ENCODE measurements around the gene SGK2. TPM values are rescaled to one million over a fixed set of nuclear protein-coding genes. Genes with fewer than 3 reads are reported as not detected.

SGK2 gene
- total and polyA plus RNA-seq, 2 donors (not counting 1 experiment from before 2014, with no cell fraction given) = 1.5 to 1.7 TPM

DNA sequence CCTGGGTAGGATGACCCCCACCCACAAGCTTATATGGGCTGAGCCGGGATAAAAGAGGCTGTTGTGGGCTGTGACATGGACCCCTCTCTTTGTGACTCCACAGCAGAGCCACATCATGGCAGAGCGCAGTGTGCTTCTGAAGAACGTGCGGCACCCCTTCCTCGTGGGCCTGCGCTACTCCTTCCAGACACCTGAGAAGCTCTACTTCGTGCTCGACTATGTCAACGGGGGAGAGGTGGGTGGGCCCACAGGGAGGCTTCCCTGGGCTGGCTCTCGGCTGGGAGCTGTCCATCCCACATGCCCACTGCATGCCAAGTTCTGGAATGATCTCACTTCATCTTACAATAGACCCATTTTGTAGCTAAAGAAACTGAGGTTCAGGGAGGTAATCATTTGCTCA lies 10.5 kb downstream of the SGK2 start:
- H3K4me3 ChIP-seq (ENCODE audit: control extremely low read depth in 1 of 5, extremely low read depth in 1 of 5, insufficient read depth in 1 of 5, low read depth in 2 of 5, low read length in 4 of 5) = no peak overlapping the region
- WGBS (ENCODE audit: insufficient coverage) = 96% methylated on average over 9 of the region's 10 CpGs
- intact Hi-C loops (cut with micrococcal nuclease) = no loop called here

GRCh38 chr20:43570496-43570895 lies 11.7 kb downstream of the SGK2 start:
- DNase-seq (no peak), ATAC-seq (ENCODE audit: low read depth) (no peak)
- no peaks in the 10 kb centered on the region for H3K27me3 Mint-ChIP-seq
- WGBS (ENCODE audit: insufficient coverage) = 100% methylated on average over 1 of the region's 10 CpGs
- ChIA-PET POLR2A (no interaction called here), CTCF (no interaction called here)
- Histone ChIP-seq H3K4me3 (ENCODE audit: control extremely low read depth in 1 of 5, extremely low read depth in 1 of 5, insufficient read depth in 1 of 5, low read depth in 2 of 5, low read length in 4 of 5) (no peak overlapping the region), H3K27ac (ENCODE audit: low read length in 2 of 2) (no peak overlapping the region), H2AFZ (ENCODE audit: insufficient read depth, low read depth, low read length, poor library complexity, severe bottlenecking) (no peak overlapping the region), H3K9ac (ENCODE audit: low read length) (no peak overlapping the region), H3K9me3 (ENCODE audit: control extremely low read depth in 1 of 3, control insufficient read depth in 2 of 3, insufficient read depth in 1 of 3, low read length in 2 of 3) (no peaks in the 10 kb centered on the region), H4K20me1 (ENCODE audit: control insufficient read depth, insufficient read depth, low read length, poor library complexity, severe bottlenecking) (no peaks in the 10 kb centered on the region), H3K4me2 (replicated peaks; ENCODE audit: low read depth, low read length, poor library complexity, severe bottlenecking) (no peak overlapping the region), H3K79me2 (ENCODE audit: control insufficient read depth, insufficient read depth, low read length) (no peaks in the 10 kb centered on the region), H3K27me3 (replicated peaks in 1 of 4; ENCODE audit: control extremely low read depth in 1 of 4, control insufficient read depth in 3 of 4, insufficient read depth in 4 of 4, low read length in 3 of 4) (no peaks in the 10 kb centered on the region), H3K36me3 (replicated peaks in 1 of 2; ENCODE audit: control extremely low read depth in 1 of 2, control insufficient read depth in 1 of 2, extremely low read depth in 1 of 2, insufficient read depth in 2 of 2, low read length in 1 of 2) (no peaks in the 10 kb centered on the region), H3K4me1 (ENCODE audit: control insufficient read depth in 2 of 2, insufficient read depth in 2 of 2, low read length in 2 of 2) (no peaks in the 10 kb centered on the region)
- H3K27ac Mint-ChIP-seq = no peak overlapping the region
- H3K4me3 Mint-ChIP-seq = no peak overlapping the region
- TF ChIP-seq CTCF (IDR thresholded peaks at IDR 0.05) = no peak
- no peak for TF ChIP-seq EZH2 (IDR thresholded peaks at IDR 0.05; ENCODE audit: borderline replicate concordance, insufficient read depth, low read depth, low read length, poor library complexity, severe bottlenecking)
- intact Hi-C loops (cut with micrococcal nuclease) = no loop called here
- H3K4me1 Mint-ChIP-seq = no peaks in the 10 kb centered on the region
- H3K9me3 Mint-ChIP-seq (ENCODE audit: insufficient read depth) = no peaks in the 10 kb centered on the region

More for the DNA sequence above, 10.5 kb downstream of the SGK2 start:
- Mint-ChIP-seq H3K4me1 (no peaks in the 10 kb centered on the region), H3K27me3 (no peaks in the 10 kb centered on the region), H3K4me3 (no peak overlapping the region), H3K9me3 (ENCODE audit: insufficient read depth) (no peaks in the 10 kb centered on the region), H3K27ac (no peak overlapping the region)
- TF ChIP-seq CTCF (IDR thresholded peaks at IDR 0.05) = no peak
- TF ChIP-seq EZH2 (IDR thresholded peaks at IDR 0.05; ENCODE audit: borderline replicate concordance, insufficient read depth, low read depth, low read length, poor library complexity, severe bottlenecking) = no peak
- no peaks in the 10 kb centered on the region for H3K79me2 ChIP-seq (ENCODE audit: control insufficient read depth, insufficient read depth, low read length)
- H3K4me2 ChIP-seq (replicated peaks; ENCODE audit: low read depth, low read length, poor library complexity, severe bottlenecking) = no peak overlapping the region
- DNase-seq = no peak
- no peak overlapping the region for H3K27ac ChIP-seq (ENCODE audit: low read length in 2 of 2)
- ChIA-PET CTCF (no interaction called here), POLR2A (no interaction called here)
- ATAC-seq (ENCODE audit: low read depth) = no peak
- H3K36me3 ChIP-seq (replicated peaks in 1 of 2; ENCODE audit: control extremely low read depth in 1 of 2, control insufficient read depth in 1 of 2, extremely low read depth in 1 of 2, insufficient read depth in 2 of 2, low read length in 1 of 2) = no peaks in the 10 kb centered on the region
- H2AFZ ChIP-seq (ENCODE audit: insufficient read depth, low read depth, low read length, poor library complexity, severe bottlenecking) = no peak overlapping the region
- H3K9me3 ChIP-seq (ENCODE audit: control extremely low read depth in 1 of 3, control insufficient read depth in 2 of 3, insufficient read depth in 1 of 3, low read length in 2 of 3) = no peaks in the 10 kb centered on the region
- H3K27me3 ChIP-seq (replicated peaks in 1 of 4; ENCODE audit: control extremely low read depth in 1 of 4, control insufficient read depth in 3 of 4, insufficient read depth in 4 of 4, low read length in 3 of 4) = no peaks in the 10 kb centered on the region
- H3K9ac ChIP-seq (ENCODE audit: low read length) = no peak overlapping the region
- no peaks in the 10 kb centered on the region for H3K4me1 ChIP-seq (ENCODE audit: control insufficient read depth in 2 of 2, insufficient read depth in 2 of 2, low read length in 2 of 2)
- no peaks in the 10 kb centered on the region for H4K20me1 ChIP-seq (ENCODE audit: control insufficient read depth, insufficient read depth, low read length, poor library complexity, severe bottlenecking)
